A549 (cell line): ENCODE results near the gene IDE. TPM values are rescaled to one million over a fixed set of nuclear protein-coding genes. Genes with fewer than 3 reads are reported as not detected.

Experiments used
- ATAC-seq, 2 experiments: fragments of 200-7000 bp in 1 of 2; fragments of >200 bp in 1 of 2; cut with Nextera tagmentation in 1 of 2; cut with Tn5 transposase in 1 of 2; 3 replicates each; pipeline versions ENCODE4 v1.8.0 to v1.9.1; 2018 to 2020; ENCODE audit warnings: mild to moderate bottlenecking in 1 of 2, moderate library complexity in 1 of 2
- CTCF ChIA-PET: fragments of 300-600 bp; sonication (Branson Sonifier 250); formaldehyde crosslinking; extraction: SDS; loops from one replicate; lab custom pipeline; 2021; ENCODE audit warnings: antibody characterized with exemption, inconsistent platforms; lab: Yijun Ruan, JAX
- POLR2A ChIA-PET: fragments of 350-600 bp; formaldehyde crosslinking; extraction: SDS; loops from one replicate; lab custom pipeline; 2021; ENCODE audit warnings: antibody characterized with exemption, inconsistent platforms; lab: Yijun Ruan, JAX
- DNase-seq, 2 experiments: peaks; one replicate each; pipeline versions ENCODE4 v3.0.0 to v3.0.0-alpha.2; 2011 to 2016; ENCODE audit warnings: low read depth in 1 of 2, low spot score in 1 of 2
- FAIRE-seq: peaks from 2 replicates; lab custom pipeline; 2011; peaks lifted over from hg19 to GRCh38; lab: Jason Lieb, UNC
- H3K27ac ChIP-seq, 2 experiments: fragments of >200 bp; sonication (Bioruptor Twin); formaldehyde crosslinking; 3 replicates each; pipeline ENCODE4 v1.5.1; 2016 to 2017
- H3K4me1 ChIP-seq: fragments of >200 bp; sonication (Bioruptor Twin); formaldehyde crosslinking; 3 replicates; pipeline ENCODE4 v1.6.1; 2016
- H3K4me2 ChIP-seq: fragments of >200 bp; sonication (Bioruptor Twin); formaldehyde crosslinking; 3 replicates; pipeline ENCODE4 v1.6.1; 2016
- H3K4me3 ChIP-seq: fragments of >200 bp; sonication (Bioruptor Twin); formaldehyde crosslinking; 3 replicates; pipeline ENCODE4 v1.5.1; 2016
- H3K9me3 ChIP-seq: fragments of >200 bp; sonication (Bioruptor Twin); formaldehyde crosslinking; 3 replicates; pipeline ENCODE4 v1.6.1; 2016
- CBX2 ChIP-seq: fragments of 200-600 bp; sonication (generic); IDR thresholded peaks from 2 replicates; pipeline ENCODE4 v1.6.1; 2016; ENCODE audit warnings: low read depth, mild to moderate bottlenecking, borderline replicate concordance
- CBX8 ChIP-seq: fragments of 200-600 bp; sonication (generic); IDR thresholded peaks from 2 replicates; pipeline ENCODE4 v1.6.1; 2016
- EHF ChIP-seq: fragments of 250-450 bp; sonication (Bioruptor Pico); IDR thresholded peaks from 2 replicates; pipeline ENCODE4 v1.5.0; 2020; ENCODE audit warnings: mild to moderate bottlenecking
- EHMT2 ChIP-seq: fragments of 200-600 bp; sonication (generic); IDR thresholded peaks from 2 replicates; pipeline ENCODE4 v1.6.1; 2016; ENCODE audit warnings: antibody characterized with exemption, low read depth, mild to moderate bottlenecking, moderate library complexity
- FOSB ChIP-seq: fragments of 250-450 bp; sonication (Bioruptor Pico); IDR thresholded peaks from 2 replicates; pipeline ENCODE4 v1.5.0; 2020; ENCODE audit warnings: mild to moderate bottlenecking, moderate library complexity
- HEYL ChIP-seq: fragments of 250-450 bp; sonication (Bioruptor Pico); IDR thresholded peaks from 2 replicates; pipeline ENCODE4 v1.8.0; 2021; ENCODE audit warnings: mild to moderate bottlenecking, moderate library complexity
- JUN ChIP-seq, 2 experiments: fragments of >200 bp; sonication (Bioruptor Twin); formaldehyde crosslinking; IDR thresholded peaks; 2 replicates in 1 of 2; 3 replicates in 1 of 2; pipeline ENCODE4 v1.6.1; 2016 to 2017
- KDM5A ChIP-seq: fragments of 200-600 bp; sonication (generic); IDR thresholded peaks from 2 replicates; pipeline ENCODE4 v1.6.1; 2016; ENCODE audit warnings: antibody characterized with exemption, mild to moderate bottlenecking
- NFE2L2 ChIP-seq: fragments of 150-350 bp; conservative IDR thresholded peaks from 2 replicates; pipeline ENCODE4 v1.6.1; 2014; ENCODE audit warnings: low read length
- RNF2 ChIP-seq: fragments of 200-600 bp; sonication (generic); IDR thresholded peaks from 2 replicates; pipeline ENCODE4 v1.6.1; 2016; ENCODE audit warnings: low read depth, mild to moderate bottlenecking, antibody characterized with exemption, moderate library complexity, borderline replicate concordance
- TFCP2L1 ChIP-seq: fragments of 250-450 bp; sonication (Bioruptor Pico); IDR thresholded peaks from 2 replicates; pipeline ENCODE4 v1.5.0; 2021; ENCODE audit warnings: mild to moderate bottlenecking
- TP53 ChIP-seq: fragments of 250-450 bp; sonication (Bioruptor Pico); IDR thresholded peaks from 2 replicates; pipeline ENCODE4 v1.5.0; 2021; ENCODE audit warnings: mild to moderate bottlenecking, moderate library complexity
- WGBS: methylation state at CpG from one replicate; pipeline ENCODE4 v1.1.6; 2017; ENCODE audit errors: missing lambda C conversion rate; 5-methylcytosine and 5-hydroxymethylcytosine counted together
- polyA plus RNA-seq, 4 experiments: library from polyadenylated mRNA; depleted of rRNA in 3 of 4; stranded (reverse); fragments of >200 nt; fragmentation: RNase III in 1 of 4; extraction: RNeasy Plus Mini Kit Qiagen cat#74134 plus additional on column Dnase treatment in 1 of 4; gene quantifications; 2 replicates in 3 of 4; 3 replicates in 1 of 4; pipeline ENCODE4 v1.2.3, GENCODE V29; 2011 to 2017
- TF ChIP-seq, protein P1 (sequence below): fragments of >200 bp; sonication (Bioruptor Twin); formaldehyde crosslinking; IDR thresholded peaks from 3 replicates; pipeline ENCODE4 v1.6.1; 2016
- TF ChIP-seq, protein P2 (sequence below): fragments of 450-650 bp; IDR thresholded peaks from 2 replicates; pipeline ENCODE4 v1.6.1; 2014; ENCODE audit warnings: antibody characterized with exemption
- TF ChIP-seq, protein P3 (sequence below): IDR thresholded peaks from 2 replicates; pipeline ENCODE4 v1.6.1; 2012
- TF ChIP-seq, protein P4 (sequence below): fragments of 150-350 bp; IDR thresholded peaks from 2 replicates; pipeline ENCODE4 v1.6.1; 2014; ENCODE audit warnings: low read depth, mild to moderate bottlenecking, low read length
- TF ChIP-seq, protein P5 (sequence below): fragments of 250-450 bp; sonication (Bioruptor Pico); IDR thresholded peaks from 2 replicates; pipeline ENCODE4 v1.5.0; 2021; ENCODE audit warnings: mild to moderate bottlenecking, moderate library complexity, borderline replicate concordance
- TF ChIP-seq, protein P6 (sequence below): fragments of >200 bp; sonication (Bioruptor Twin); formaldehyde crosslinking; IDR thresholded peaks from 3 replicates; pipeline ENCODE4 v1.5.1; 2016
- TF ChIP-seq, protein P7 (sequence below): fragments of 200-600 bp; sonication (generic); IDR thresholded peaks from 2 replicates; pipeline ENCODE4 v1.6.1; 2016; ENCODE audit warnings: antibody characterized with exemption, mild to moderate bottlenecking, moderate library complexity

The IDE gene
- polyA plus RNA-seq, 2 of the 4 experiments (the other 2 are of a cell fraction) = 25.1 to 61.1 TPM

DNA sequence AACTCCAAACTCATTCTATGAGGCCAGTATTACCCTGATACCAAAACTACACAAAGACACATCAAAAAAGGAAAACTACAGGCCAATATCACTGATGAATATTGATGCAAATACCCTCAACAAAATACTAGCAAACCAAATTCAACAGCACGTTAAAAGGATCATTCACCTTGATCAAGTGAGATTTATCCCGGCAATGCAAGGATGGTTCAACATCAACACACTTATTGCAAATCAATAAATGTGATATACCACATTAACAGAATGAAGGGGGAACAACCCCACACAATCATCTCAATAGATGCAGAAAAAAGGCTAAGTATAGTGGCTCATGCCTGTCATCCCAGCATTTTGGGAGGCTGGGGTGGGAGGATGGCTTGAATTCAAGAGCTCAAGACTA is 19.9 kb downstream of the IDE start:
- POLR2A ChIA-PET = no interaction called here
- Histone ChIP-seq H3K9me3 (peaks cover 14% of the 10 kb centered on the region), H3K27ac (no peak overlapping the region), H3K4me1 (no peaks in the 10 kb centered on the region), H3K4me2 (no peak overlapping the region), H3K4me3 (no peak overlapping the region)
- ATAC-seq = no peak
- WGBS = 96% methylated on average over 2 of the region's 2 CpGs
- TF ChIP-seq CBX8 = no peak
- TF ChIP-seq, protein P1, sequence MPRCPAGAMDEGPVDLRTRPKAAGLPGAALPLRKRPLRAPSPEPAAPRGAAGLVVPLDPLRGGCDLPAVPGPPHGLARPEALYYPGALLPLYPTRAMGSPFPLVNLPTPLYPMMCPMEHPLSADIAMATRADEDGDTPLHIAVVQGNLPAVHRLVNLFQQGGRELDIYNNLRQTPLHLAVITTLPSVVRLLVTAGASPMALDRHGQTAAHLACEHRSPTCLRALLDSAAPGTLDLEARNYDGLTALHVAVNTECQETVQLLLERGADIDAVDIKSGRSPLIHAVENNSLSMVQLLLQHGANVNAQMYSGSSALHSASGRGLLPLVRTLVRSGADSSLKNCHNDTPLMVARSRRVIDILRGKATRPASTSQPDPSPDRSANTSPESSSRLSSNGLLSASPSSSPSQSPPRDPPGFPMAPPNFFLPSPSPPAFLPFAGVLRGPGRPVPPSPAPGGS = no peak
- no peak for TF ChIP-seq EHF
- no peak for TF ChIP-seq CBX2
- TF ChIP-seq, protein P2, sequence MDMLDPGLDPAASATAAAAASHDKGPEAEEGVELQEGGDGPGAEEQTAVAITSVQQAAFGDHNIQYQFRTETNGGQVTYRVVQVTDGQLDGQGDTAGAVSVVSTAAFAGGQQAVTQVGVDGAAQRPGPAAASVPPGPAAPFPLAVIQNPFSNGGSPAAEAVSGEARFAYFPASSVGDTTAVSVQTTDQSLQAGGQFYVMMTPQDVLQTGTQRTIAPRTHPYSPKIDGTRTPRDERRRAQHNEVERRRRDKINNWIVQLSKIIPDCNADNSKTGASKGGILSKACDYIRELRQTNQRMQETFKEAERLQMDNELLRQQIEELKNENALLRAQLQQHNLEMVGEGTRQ = no peak
- no peak for TF ChIP-seq TFCP2L1 (CRISPR knock-in tag)
- no peak for TF ChIP-seq FOSB (CRISPR knock-in tag)
- TF ChIP-seq, protein P3, sequence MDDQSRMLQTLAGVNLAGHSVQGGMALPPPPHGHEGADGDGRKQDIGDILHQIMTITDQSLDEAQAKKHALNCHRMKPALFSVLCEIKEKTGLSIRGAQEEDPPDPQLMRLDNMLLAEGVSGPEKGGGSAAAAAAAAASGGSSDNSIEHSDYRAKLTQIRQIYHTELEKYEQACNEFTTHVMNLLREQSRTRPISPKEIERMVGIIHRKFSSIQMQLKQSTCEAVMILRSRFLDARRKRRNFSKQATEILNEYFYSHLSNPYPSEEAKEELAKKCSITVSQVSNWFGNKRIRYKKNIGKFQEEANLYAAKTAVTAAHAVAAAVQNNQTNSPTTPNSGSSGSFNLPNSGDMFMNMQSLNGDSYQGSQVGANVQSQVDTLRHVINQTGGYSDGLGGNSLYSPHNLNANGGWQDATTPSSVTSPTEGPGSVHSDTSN = no peak
- TF ChIP-seq, protein P4, sequence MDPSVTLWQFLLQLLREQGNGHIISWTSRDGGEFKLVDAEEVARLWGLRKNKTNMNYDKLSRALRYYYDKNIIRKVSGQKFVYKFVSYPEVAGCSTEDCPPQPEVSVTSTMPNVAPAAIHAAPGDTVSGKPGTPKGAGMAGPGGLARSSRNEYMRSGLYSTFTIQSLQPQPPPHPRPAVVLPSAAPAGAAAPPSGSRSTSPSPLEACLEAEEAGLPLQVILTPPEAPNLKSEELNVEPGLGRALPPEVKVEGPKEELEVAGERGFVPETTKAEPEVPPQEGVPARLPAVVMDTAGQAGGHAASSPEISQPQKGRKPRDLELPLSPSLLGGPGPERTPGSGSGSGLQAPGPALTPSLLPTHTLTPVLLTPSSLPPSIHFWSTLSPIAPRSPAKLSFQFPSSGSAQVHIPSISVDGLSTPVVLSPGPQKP = no peak
- TF ChIP-seq, protein P5, sequence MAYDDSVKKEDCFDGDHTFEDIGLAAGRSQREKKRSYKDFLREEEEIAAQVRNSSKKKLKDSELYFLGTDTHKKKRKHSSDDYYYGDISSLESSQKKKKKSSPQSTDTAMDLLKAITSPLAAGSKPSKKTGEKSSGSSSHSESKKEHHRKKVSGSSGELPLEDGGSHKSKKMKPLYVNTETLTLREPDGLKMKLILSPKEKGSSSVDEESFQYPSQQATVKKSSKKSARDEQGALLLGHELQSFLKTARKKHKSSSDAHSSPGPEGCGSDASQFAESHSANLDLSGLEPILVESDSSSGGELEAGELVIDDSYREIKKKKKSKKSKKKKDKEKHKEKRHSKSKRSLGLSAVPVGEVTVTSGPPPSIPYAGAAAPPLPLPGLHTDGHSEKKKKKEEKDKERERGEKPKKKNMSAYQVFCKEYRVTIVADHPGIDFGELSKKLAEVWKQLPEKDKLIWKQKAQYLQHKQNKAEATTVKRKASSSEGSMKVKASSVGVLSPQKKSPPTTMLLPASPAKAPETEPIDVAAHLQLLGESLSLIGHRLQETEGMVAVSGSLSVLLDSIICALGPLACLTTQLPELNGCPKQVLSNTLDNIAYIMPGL (CRISPR knock-in tag) = no peak
- TF ChIP-seq RNF2 = no peak
- TF ChIP-seq EHMT2 = no peak
- no peak for TF ChIP-seq JUN (IDR thresholded peaks at IDR 0.05)
- CTCF ChIA-PET = interaction anchor here (1.0 kb wide), 1 partner anchor 12 kb away, joined by 3 read pairs; no protein-coding TSS in a partner anchor
- DNase-seq = no peak
- FAIRE-seq = no peak

DNA sequence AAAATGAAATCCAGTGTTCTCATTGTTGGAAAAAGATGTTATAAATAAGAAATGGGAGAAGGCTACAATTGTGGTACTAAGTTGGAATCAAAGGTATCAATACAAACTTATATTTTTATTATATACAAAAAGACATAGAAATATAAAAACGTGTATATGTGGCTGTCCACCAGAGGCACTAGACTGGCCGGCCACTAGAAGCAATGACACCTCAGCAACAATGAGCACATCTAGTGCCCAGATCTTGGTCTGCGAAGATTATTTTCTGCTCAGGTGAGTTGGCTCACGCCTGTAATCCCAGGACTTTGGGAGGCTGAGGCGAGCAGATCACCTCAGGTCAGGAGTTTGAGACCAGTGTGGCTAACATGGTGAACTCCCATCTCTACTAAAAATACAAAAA is 21.6 kb downstream of the IDE start:
- CTCF ChIA-PET = no interaction called here
- WGBS = 75% methylated on average over 5 of the region's 5 CpGs

More for the DNA sequence above, 21.6 kb downstream of the IDE start:
- DNase-seq (peak in 1 of 2 experiments; percentile 21), FAIRE-seq (no peak), ATAC-seq (peak in 1 of 2 experiments; percentile 51; a peak in 1 of 6 replicates)
- POLR2A ChIA-PET = no interaction called here
- Histone ChIP-seq H3K4me3 (no peak overlapping the region), H3K27ac (no peak overlapping the region), H3K4me2 (no peak overlapping the region), H3K4me1 (no peaks in the 10 kb centered on the region), H3K9me3 (peaks cover 11% of the 10 kb centered on the region)
- TF ChIP-seq HEYL (no peak), TP53 (no peak), NFE2L2 (no peak), KDM5A (no peak), EHMT2 (peak; percentile 69)
- TF ChIP-seq, protein P6, sequence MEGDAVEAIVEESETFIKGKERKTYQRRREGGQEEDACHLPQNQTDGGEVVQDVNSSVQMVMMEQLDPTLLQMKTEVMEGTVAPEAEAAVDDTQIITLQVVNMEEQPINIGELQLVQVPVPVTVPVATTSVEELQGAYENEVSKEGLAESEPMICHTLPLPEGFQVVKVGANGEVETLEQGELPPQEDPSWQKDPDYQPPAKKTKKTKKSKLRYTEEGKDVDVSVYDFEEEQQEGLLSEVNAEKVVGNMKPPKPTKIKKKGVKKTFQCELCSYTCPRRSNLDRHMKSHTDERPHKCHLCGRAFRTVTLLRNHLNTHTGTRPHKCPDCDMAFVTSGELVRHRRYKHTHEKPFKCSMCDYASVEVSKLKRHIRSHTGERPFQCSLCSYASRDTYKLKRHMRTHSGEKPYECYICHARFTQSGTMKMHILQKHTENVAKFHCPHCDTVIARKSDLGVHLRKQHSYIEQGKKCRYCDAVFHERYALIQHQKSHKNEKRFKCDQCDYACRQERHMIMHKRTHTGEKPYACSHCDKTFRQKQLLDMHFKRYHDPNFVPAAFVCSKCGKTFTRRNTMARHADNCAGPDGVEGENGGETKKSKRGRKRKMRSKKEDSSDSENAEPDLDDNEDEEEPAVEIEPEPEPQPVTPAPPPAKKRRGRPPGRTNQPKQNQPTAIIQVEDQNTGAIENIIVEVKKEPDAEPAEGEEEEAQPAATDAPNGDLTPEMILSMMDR = 0 out of 3 replicates have a peak, but pooled peaks have one; percentile 16
- TF ChIP-seq, protein P7, sequence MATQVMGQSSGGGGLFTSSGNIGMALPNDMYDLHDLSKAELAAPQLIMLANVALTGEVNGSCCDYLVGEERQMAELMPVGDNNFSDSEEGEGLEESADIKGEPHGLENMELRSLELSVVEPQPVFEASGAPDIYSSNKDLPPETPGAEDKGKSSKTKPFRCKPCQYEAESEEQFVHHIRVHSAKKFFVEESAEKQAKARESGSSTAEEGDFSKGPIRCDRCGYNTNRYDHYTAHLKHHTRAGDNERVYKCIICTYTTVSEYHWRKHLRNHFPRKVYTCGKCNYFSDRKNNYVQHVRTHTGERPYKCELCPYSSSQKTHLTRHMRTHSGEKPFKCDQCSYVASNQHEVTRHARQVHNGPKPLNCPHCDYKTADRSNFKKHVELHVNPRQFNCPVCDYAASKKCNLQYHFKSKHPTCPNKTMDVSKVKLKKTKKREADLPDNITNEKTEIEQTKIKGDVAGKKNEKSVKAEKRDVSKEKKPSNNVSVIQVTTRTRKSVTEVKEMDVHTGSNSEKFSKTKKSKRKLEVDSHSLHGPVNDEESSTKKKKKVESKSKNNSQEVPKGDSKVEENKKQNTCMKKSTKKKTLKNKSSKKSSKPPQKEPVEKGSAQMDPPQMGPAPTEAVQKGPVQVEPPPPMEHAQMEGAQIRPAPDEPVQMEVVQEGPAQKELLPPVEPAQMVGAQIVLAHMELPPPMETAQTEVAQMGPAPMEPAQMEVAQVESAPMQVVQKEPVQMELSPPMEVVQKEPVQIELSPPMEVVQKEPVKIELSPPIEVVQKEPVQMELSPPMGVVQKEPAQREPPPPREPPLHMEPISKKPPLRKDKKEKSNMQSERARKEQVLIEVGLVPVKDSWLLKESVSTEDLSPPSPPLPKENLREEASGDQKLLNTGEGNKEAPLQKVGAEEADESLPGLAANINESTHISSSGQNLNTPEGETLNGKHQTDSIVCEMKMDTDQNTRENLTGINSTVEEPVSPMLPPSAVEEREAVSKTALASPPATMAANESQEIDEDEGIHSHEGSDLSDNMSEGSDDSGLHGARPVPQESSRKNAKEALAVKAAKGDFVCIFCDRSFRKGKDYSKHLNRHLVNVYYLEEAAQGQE = no peak
